ENCODE measurements around the gene OR2T11.
"Not testable (repeated sequence)": the region's sequence is repeated elsewhere in the genome, so short reads cannot be mapped to it uniquely, and the experiment has no call there.

The OR2T11 gene

GRCh38 chr1:248634991-248635390 is at the start of gene OR2T11:
OR2T11 (minus strand) TSS chr1:248635091; CDS start chr1:248627128, 7,963 bp downstream.
- in situ Hi-C loops (cut with MboI; ENCODE audit: low pct_unique_long_range_greater_than_20kb, low sequenced_read_pairs); DNase-seq: not testable (repeated sequence)

- in situ Hi-C loops (cut with MboI; ENCODE audit: low pct_unique_long_range_greater_than_20kb, low sequenced_read_pairs): no loop called here
- no peak for DNase-seq
These were observed 46.8 kb upstream of the OR2T11 start for GRCh38 chr1:248681651-248682050.

GRCh38 chr1:248670003-248670402 is 35.1 kb upstream of the OR2T11 start:
- DNase-seq: peak; percentile 32
- in situ Hi-C loops (cut with MboI; ENCODE audit: low pct_unique_long_range_greater_than_20kb, low sequenced_read_pairs): no loop called here

- peak; percentile 20 for DNase-seq
- in situ Hi-C loops (cut with MboI; ENCODE audit: low pct_unique_long_range_greater_than_20kb, low sequenced_read_pairs): not testable (repeated sequence)
These were observed 28.8 kb upstream of the OR2T11 start for GRCh38 chr1:248663453-248664328.

- in situ Hi-C loops (cut with MboI; ENCODE audit: low pct_unique_long_range_greater_than_20kb, low sequenced_read_pairs); DNase-seq: not testable (repeated sequence)
These were observed 21.9 kb upstream of the OR2T11 start for GRCh38 chr1:248656797-248657196.

- DNase-seq; in situ Hi-C loops (cut with MboI; ENCODE audit: low pct_unique_long_range_greater_than_20kb, low sequenced_read_pairs): not testable (repeated sequence)
These were observed 20.5 kb upstream of the OR2T11 start, which contains the start of gene OR2T27 for GRCh38 chr1:248655354-248655753. OR2T27 (minus strand) TSS chr1:248655528; CDS start chr1:248650884, 4,644 bp downstream.

GRCh38 chr1:248648770-248649536 is 14.1 kb upstream of the OR2T11 start:
- DNase-seq: not testable (repeated sequence)
- in situ Hi-C loops (cut with MboI; ENCODE audit: low pct_unique_long_range_greater_than_20kb, low sequenced_read_pairs): loop anchor here (5.0 kb wide), 1 partner anchor 207 kb away; no protein-coding TSS in a partner anchor

GRCh38 chr1:248645178-248645577 is 10.3 kb upstream of the OR2T11 start, which contains the start of gene OR2T35:
OR2T35 (minus strand) TSS chr1:248645278; CDS start chr1:248639258, 6,020 bp downstream.
- DNase-seq: not testable (repeated sequence)
- in situ Hi-C loops (cut with MboI; ENCODE audit: low pct_unique_long_range_greater_than_20kb, low sequenced_read_pairs): loop anchor here (5.0 kb wide), 1 partner anchor 203 kb away; no protein-coding TSS in a partner anchor

GRCh38 chr1:248642971-248643651 is 8.2 kb upstream of the OR2T11 start:
- DNase-seq; in situ Hi-C loops (cut with MboI; ENCODE audit: low pct_unique_long_range_greater_than_20kb, low sequenced_read_pairs): not testable (repeated sequence)

GRCh38 chr1:248641583-248641982 is 6.7 kb upstream of the OR2T11 start:
- in situ Hi-C loops (cut with MboI; ENCODE audit: low pct_unique_long_range_greater_than_20kb, low sequenced_read_pairs); DNase-seq: not testable (repeated sequence)

- in situ Hi-C loops (cut with MboI; ENCODE audit: low pct_unique_long_range_greater_than_20kb, low sequenced_read_pairs); DNase-seq: not testable (repeated sequence)
These were observed 6.0 kb upstream of the OR2T11 start for GRCh38 chr1:248640906-248641305.

GRCh38 chr1:248639652-248640051 is 4.8 kb upstream of the OR2T11 start:
- in situ Hi-C loops (cut with MboI; ENCODE audit: low pct_unique_long_range_greater_than_20kb, low sequenced_read_pairs): not testable (repeated sequence)

GRCh38 chr1:248636612-248637011 is 1.7 kb upstream of the OR2T11 start:
- DNase-seq; in situ Hi-C loops (cut with MboI; ENCODE audit: low pct_unique_long_range_greater_than_20kb, low sequenced_read_pairs): not testable (repeated sequence)

More at GRCh38 chr1:248639652-248640051, 4.8 kb upstream of the OR2T11 start:
- not testable (repeated sequence) for DNase-seq

GRCh38 chr1:248631354-248632008 is 3.4 kb downstream of the OR2T11 start:
- no peak for DNase-seq
- in situ Hi-C loops (cut with MboI; ENCODE audit: low pct_unique_long_range_greater_than_20kb, low sequenced_read_pairs): no loop called here

GRCh38 chr1:248630551-248630950 is 4.3 kb downstream of the OR2T11 start:
- DNase-seq: no peak
- in situ Hi-C loops (cut with MboI; ENCODE audit: low pct_unique_long_range_greater_than_20kb, low sequenced_read_pairs): no loop called here

GRCh38 chr1:248627971-248628844 is 6.7 kb downstream of the OR2T11 start:
- in situ Hi-C loops (cut with MboI; ENCODE audit: low pct_unique_long_range_greater_than_20kb, low sequenced_read_pairs): no loop called here
- no peak for DNase-seq

- in situ Hi-C loops (cut with MboI; ENCODE audit: low pct_unique_long_range_greater_than_20kb, low sequenced_read_pairs): no loop called here
- no peak for DNase-seq
These were observed 8.9 kb downstream of the OR2T11 start for GRCh38 chr1:248625971-248626370.

- DNase-seq: no peak
- in situ Hi-C loops (cut with MboI; ENCODE audit: low pct_unique_long_range_greater_than_20kb, low sequenced_read_pairs): no loop called here
These were observed 9.7 kb downstream of the OR2T11 start for GRCh38 chr1:248625166-248625565.
